HG02973 (cell line): ENCODE results near the gene POPDC2.

Experiments used
- ATAC-seq: cut with Tn5 transposase; IDR thresholded peaks from one replicate; pipeline ENCODE4 v1.9.1; 2021; ENCODE audit warnings: moderate library complexity; ENCODE audit not compliant: unreplicated experiment

POPDC2 gene

DNA sequence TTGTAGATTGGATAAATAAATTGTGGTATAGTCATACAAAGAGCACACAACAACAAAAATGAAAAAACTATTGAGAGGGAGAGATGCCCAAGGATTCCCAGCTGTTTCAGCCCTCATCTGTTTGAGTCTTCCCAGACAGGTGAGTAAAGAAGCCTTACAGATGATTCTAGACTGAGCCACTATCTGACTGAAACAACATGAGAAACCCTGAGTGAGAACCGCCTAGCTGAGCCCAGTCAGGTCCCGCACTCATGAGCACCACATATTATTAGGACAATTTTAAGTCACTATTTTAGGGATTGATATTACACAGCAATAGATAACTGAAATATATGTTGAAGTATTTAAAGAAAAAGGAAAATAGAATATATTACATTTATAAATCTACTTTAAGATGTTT is 19.0 kb downstream of the POPDC2 start:
- no peak for ATAC-seq

DNA sequence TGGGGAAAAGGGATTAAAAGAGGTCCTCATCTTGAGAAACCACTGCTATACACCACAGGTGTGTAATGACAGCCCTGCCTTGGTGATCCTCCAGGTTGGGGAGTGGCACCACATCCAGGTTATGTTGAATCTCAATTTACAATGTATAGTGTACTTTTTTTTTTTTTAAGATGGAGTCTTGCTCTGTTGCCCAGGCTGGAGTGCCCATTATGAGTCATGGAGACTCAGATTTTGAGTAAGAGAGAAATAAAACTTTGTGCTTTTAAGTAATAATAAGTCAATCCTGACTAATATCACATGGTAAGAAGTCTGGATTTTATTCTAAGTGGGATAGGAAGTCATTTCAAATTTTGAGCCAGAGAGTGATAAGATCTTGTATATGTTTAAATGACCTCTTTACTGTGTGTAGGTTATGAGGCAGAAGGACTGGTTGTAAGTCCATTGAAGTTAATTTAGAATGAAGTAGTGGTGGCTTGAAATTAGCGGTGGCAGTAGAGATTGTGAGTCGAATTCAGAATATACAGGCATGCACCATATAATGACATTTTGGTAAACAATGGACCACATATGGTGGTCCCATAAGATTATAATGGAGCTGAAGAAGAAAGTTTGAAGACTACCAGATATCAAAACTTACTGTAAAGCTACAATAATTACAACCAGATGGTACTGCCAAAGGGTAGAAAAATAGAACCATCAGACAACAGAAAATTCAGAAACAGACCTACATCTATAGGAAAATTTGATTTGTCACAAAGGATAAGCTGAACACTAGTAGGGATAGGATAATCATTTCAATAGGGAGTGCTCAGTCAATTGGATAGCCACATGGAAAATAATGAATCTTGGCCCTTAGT is 20.7 kb downstream of the POPDC2 start:
- no peak for ATAC-seq

DNA sequence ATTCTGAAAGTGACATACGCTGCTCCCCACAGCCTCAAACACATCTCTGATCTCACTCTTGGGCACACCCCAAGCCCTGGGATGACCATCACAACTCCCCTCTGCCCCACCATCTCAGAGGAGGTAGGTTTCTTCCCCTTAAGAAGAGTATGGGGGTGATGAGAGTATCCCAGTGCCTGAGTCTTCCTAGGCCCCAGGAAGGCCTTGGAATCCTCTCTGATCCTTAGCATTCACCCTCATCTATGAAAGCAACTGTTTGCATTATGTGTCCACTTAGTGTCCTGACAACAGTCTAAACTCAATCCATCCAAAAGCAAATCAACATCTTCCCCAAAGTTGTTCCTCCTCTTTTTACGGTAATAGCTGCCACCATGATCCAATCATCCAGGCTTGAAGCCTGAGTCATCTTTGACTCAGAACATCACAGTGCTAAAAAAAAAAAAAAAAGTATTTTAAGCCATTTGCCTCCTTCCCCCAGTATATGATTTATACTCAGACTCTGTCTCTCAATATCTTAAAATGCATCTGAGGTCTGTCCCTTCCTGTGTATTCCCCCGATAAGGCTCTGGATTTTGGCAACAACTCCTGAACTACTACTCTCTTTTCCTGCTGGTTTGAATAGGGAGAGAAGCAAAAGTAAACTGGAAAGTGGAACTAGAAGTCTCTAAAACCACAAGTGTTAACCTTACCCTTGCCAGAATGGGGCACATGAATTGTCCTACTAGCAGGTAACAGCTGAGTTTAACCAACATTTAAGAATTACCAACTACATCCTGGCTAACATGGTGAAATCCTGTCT is 22.5 kb downstream of the POPDC2 start:
- peak; percentile 25 for ATAC-seq

DNA sequence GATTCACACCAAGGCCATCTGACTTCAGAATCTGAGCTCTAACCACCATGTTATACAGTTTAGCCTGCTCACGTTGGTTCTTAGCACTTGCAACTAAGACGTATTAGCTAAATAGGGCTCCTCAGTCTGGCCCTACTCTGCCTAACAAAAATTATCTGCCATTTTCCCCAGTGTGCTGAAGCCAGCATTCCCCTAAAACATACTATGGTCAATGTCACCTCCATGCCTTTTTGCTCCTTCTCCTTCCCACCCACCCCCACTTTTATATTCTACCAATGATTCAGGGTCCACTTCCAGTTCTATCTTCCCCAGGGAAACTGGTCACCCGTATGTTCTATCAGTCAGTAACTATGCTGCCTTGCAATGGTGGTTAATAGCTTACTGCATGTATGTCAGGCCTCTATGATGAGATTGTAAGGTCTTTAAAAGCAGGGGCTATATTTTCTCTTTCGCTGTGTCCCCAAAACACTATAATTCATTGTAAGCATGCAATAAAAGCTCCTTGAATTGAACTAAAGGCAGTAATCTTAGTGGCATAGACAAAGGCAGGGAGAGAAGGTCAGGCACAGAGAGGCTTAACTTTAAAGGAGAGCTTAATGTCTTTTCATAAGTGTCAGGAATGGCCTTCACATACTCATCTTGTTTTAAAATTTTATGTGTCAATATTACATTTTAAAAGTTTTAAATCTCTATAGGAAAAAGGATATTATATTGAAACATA is 23.3 kb downstream of the POPDC2 start:
- ATAC-seq: no peak

DNA sequence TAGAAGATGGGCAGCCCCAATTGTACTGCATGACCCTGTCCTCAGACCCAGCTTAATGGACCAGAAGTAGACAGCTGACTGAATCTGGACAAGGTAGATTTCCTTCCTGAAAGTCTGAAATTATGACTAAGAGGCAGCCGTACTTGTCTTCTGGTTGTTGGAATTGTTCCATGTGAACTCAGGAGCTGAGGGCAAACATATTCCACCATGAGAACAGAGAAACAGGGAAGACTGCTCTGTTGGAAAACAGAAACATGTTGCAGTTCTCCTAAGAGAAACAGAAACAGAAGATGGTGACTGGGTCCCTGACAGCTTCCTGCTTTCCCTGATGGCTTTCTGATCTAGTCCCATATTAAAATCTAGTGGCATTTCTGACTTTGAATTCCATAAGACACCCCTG is 24.1 kb downstream of the POPDC2 start:
- no peak for ATAC-seq

DNA sequence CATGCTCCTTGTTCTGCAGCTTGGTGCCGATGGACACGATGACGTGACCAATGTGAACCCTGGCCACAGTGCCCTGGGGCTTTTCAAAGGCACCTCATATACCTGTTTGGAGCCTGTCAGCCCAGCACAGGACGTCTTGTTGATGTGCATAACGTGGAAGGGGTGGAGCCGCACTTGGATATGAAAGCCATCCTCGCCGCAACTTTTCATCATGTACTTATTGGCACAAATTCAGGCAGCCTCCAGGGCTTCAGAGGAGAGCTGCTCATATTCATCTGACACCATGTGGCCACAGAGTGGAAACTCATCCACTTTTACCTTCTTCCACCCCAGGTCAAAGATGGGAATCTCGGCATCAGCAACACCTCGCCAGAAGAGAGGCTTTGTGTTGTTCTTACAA is 24.7 kb downstream of the POPDC2 start:
- ATAC-seq: no peak

DNA sequence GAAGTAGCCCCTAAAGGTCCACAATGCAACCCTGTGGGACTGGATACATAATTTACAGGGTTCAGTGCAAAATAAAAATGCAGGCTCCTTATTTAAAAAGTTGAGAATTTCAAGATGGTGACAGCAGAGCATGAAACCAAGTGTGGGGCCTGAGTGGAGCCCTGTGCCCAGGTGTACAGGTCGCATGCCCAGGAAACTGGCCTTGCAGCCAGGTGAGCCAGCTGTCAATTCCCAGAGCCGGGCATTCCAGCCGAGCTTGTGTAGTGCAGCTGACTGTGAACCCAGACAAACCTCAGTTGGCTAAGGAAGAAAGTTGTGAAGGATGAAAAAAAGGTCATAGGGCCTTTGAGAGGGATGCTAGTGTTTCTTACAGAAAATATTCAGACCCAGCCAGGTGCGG is 27.6 kb downstream of the POPDC2 start:
- ATAC-seq: no peak

DNA sequence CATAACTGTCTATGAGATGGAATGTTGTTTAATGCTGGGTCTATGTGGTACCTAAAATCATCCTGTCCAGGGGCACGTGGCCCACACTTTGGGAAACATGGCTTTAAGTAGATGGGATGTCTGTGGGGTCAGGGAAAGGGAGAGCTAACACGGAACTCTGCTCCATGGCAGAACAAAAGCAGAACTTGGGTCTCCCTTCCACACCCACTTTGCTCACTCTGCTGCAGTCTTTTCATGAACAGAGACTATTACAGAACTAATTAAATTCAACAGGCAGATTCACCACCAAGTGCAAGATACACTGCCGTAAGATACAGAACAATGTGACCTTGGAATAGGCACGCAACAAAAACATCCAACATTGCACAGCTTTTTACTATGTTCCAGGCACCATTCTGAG is 28.2 kb downstream of the POPDC2 start:
- no peak for ATAC-seq

DNA sequence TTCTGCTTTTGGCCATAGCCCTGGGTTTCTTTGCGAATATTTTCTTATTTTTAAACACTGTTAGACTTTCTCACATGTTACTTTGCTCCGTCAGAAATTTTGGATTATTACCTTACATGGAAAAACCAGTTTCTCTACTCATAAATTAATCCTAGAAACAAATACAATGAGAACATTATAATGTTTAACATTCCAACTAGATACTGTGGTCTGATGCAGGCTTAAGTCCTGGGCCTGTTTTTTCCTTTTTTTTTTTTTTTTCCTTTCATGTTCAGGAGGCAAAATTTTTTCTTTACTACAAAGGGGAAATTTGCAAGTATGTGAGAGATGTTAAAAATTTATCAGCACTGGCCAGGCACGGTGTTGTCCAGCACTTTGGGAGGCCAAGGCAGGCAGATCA is 28.9 kb downstream of the POPDC2 start:
- ATAC-seq: no peak

DNA sequence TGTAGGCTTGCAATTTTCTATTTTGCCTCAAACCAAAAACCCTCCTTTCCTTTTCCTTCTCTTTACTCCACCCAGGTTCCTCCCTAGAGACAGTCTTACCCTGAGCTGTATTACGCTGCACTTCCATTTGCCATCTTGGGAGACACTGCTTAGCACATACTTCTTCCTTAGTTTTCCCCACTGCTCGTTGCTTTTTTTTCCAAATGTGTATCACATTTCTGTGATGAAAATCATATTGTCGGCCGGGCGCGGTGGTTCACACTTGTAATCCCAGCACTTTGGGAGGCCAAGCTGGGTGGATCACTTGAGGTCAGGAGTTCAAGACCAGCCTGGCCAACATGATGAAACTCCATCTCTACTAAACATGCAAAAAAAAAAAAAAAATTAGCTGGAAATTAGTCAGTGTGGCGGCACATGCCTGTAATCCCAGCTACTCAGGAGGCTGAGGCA is 29.5 kb downstream of the POPDC2 start:
- no peak for ATAC-seq

DNA sequence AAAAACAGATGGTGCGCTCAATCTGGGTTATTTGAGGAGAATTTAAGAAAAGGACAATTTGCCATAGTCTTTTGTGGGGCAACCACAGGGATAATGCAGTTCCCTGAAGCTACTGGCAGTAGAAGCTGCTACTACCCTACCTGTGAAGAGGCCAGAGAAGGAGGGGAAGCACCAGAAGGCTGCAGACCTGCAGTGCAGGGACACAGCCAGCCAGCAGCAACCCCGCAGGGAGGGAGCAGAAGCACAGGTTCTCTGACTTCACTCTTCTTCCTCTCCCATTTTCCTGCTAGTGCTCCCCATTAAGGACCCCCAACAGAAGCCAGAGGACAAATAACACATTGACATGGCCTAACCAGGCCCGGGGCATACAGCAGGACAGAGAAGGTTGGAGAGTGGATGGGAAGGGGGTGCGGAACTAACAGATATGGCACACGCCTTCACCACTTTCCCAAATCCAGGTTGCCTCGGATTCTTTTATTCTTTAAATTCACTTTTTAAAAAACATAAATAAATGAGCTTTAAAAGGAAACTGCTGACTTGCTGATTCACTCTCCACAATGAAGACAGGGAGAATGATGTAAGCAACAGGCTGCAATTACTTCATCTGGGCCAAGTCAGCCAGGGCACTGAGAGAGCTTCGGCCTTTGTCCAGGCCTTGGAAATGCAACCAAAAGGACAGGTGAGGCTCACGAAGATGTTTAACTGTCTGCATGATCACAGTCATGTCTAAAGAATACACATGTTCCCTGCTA is 30.1 kb downstream of the POPDC2 start:
- ATAC-seq: no peak

DNA sequence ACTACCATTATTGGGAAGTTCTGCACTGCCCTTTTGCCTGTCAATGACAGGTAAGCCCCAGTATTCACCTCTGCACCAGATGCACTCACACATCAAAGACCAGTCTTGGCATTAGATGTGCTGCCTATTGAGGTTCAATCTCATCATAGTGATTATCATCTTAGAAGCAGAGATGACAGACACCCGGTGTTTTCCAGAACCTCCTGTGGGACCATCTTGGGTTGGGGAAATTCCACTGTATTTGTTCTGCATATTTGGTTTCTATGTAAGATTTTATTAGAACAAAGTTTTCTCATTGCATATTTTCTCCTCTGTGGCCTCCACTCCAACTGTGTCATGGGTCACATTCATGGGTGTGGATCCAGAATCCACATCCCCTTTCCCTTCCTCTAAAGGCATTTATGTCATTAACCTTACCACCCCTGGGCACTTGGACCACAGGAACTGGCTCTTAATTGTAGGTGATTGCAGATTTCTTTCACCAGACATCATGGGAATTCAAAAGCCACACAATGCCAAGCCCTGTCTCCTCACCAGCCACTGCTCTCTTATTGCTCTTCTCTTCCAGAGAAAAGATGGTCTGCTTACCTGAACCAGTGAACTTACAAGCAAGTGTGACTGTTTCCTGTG is 31.5 kb downstream of the POPDC2 start:
- peak; percentile 36 for ATAC-seq

DNA sequence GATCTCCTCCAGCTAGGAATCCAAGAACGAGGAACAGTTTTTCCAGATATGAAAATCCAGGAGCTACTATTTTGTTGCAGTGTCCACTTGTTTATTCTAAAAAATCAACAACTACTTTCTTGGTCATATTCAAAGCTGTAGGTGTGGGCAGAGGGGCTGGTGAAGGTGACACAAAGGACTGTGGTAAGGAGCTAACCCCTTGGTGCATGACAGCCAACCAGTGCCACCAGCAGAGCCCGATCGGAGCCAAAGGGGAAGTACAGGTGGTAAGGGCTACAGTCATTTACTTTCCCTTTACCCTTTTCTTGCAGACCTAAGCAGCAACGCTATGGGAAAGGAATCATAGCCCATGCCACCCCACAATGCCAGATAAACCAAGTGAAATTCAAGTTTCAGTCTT is 32.0 kb downstream of the POPDC2 start:
- ATAC-seq: peak; percentile 50

DNA sequence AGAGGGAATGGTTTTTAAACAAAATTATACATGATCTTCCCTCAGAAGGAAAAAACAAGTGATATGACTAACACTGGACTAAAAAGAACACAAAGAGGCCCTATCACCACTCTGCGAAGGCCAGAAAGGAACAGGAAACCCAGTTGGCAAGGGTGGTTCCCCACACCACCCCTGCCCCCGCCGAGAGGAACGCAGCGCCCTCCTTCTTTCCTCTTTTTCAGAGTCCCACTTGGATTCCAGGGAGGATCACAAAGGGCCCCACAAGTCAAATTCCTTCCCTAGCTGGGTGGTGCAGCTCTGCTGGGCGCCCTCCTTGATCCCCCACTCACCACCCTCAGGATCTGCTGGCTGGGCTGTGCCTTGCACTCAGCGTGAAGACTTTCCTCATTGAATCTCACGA is 32.9 kb downstream of the POPDC2 start:
- no peak for ATAC-seq

DNA sequence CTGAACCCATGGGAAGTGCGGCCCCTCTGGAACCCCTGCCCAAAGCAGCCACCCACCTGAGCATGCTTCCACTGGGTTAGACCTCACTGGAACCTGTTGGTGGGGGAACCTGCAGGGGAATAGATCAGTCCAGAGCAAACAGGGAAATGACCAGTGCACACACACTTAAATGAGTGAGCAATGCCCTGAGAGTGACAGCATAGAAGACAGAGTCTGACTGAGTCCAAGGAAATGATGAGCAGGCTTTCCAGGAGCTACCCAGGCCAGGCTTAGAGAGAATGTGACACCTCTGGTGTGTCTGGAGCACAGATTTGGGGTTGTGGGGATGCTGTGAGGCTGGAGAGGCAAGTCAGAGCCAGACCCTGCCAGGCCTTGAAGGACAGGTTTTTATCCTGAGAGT is 34.2 kb downstream of the POPDC2 start:
- ATAC-seq: no peak

DNA sequence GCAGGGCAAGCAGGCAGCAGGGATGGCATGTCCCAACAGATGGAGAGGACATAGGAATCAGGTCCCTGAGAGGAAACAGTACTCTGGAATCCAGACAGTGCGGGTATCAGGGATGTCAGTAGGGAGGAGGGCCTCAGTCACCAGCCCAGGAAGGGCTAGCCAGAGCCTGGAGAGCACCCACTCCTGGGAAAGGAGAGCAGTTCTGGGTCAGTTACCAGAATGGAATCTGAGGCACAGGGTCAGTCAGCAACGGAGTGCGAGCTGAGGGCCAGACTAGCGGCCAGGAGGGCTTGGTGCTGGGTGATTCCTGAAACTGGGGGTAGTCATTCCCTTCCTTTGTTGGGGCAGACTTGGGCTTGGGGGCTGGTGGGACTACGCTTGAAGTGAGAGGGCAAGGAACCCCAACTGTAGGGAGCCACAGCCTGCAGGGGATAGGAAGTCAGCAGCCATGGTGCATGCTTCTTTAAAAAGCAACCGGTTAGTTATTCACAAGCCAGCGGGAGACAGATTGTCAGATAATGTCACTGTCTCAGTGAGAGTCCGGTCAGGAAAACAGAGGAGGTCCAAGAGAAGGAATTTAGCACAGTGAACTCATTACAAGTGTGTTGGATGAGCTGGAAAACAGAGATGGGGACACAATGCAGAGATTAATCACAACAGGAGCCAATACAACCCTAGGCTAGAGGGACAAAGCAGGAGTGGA is 34.8 kb downstream of the POPDC2 start:
- no peak for ATAC-seq

DNA sequence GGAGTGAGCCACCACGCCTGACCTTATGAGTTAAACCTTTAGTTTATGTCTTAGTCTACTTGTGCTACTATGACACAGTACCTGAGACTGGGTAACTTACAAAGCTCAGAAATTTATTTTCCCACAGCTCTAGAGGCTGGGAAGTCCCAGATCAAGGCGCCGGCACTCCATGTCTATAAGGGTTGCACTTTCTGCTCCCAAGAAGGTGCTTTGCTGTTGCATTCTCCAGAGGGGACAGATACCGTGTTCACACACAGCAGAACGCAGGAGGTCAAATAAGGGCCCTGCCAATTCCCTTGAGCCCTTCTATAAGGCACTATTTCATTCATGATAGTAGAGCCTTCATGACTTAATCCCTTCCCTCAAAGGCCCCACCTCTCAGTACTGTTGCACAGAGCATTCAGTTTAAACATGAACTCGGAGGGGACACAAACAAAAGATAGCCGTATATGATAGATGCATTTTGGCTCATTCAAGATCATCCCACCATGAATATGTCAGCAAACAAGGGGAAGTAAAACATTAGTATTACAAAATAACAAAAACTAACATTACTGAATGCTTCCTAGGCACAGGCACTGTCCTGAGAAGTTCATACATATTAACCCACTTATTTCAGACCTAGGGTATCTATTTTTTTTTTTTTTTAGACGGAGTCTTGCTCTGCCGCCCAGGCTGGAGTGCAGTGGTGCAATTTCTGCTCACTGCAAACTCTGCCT is 36.2 kb downstream of the POPDC2 start:
- ATAC-seq: no peak

DNA sequence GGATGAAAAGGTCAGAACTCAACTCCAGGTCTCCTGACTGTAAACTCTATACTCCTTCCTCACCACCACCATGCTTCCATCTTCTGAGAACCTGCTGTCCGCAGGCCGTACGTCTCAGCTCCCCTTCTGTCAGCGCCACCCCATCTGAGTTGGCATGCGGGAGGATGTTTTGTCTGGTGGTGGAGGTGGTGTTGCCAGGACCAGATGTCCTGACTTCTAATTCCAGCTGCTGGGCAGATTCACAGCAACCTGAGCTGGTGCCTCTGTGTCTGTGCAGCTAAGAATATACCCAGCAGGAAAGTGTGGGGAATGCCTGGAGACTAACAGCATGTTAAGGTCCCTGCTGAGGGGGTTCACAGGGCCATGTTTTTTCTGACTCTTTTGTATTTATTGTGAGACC is 39.5 kb downstream of the POPDC2 start:
- ATAC-seq: no peak

DNA sequence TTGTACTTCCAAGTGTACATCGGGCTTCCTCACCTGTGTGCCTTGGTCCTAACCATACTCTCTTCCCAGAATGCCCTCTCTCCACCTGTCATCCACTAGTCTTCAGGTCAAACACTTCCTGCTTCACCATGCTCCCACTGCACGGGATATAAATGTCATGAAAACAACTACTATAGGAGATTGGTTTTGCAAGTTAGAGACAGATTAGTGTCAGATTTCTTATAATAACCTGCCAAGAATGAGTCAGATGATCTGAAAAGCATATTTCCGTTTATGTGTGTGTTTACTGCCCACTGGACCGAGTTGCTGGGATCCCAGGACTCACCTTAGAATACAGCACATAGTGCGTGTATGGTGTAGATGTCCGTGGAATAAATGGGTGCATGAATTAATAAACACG is 41.3 kb downstream of the POPDC2 start:
- no peak for ATAC-seq
